Endometrial microvascular endothelial cells (primary cell): ENCODE results near the gene NAA80. TPM values are rescaled to one million over a fixed set of nuclear protein-coding genes. Genes with fewer than 3 reads are reported as not detected.

Source experiments
- in situ Hi-C: cut with HindIII; loops from 2 replicates; pipeline ENCODE4 v1.10.0; 2017; ENCODE audit warnings: low sequenced_read_pairs, low pct_unique_long_range_greater_than_20kb; ENCODE audit errors: inconsistent ontology term
- total RNA-seq: library from RNA; depleted of rRNA; stranded (reverse); fragments of >200 nt; gene quantifications from one replicate; pipeline ENCODE4 v1.2.3, GENCODE V29; 2015; ENCODE audit errors: inconsistent ontology term

NAA80 gene
- total RNA-seq, 1 donor from 2014 or later: 11.2 TPM

DNA sequence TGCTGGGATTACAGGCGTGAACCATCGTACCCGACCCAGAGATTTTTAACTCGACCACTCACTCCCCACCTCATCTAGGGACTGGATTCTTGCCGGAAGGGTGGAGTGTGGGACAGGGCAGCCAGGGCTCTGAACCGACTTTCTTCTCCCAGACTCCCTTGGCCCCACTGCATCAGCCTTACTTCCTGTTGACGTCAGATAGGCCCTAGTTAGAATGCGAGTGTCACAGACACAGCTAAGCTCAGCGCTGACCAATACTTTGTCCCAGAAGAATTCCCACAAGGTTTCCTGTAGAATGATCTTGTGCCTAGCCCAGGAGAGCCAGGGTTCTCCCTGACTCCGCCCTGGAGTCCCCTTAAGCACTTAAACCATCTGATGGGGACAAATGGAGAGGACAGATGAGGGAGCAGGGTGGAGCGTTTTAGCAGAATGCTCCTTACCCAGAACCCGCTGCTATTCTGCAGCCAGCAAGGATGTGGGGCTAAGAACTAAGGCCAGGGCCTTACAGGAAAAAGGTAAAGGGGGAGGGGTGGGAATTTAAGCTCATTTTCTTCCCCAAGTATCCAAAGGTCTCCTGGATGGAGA lies 34.6 kb upstream of the NAA80 start:
- in situ Hi-C loops: loop anchor here (10.0 kb wide), 1 partner anchor 89 kb away; no protein-coding TSS in a partner anchor

DNA sequence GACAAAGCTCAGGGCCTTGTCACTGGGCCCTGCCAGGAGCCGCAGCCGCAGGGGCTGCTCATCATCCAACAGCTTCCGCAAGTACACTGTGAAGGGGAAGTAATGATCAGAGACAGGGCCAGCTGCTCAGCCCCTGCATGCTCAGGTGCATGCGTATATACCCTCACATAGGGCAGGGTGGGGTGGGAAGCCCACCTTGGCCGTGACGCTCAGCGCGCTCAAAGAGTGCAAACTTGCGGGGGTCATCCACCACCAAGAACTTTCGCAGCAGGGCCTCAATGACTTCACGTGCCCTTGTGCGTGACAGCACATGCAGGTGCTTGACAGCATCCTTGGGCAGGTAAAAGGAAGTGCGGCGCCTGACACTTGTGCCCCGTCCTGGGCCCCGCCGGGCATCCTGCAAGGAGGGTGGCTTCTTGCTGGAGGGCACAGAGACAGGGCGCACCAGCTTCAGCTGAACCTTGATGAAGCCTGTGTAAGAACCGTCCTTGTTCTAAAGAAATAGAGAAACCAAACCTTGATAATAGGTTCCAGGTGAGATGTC lies 32.2 kb upstream of the NAA80 start:
- in situ Hi-C loops: loop anchor here (10.0 kb wide), 1 partner anchor 87 kb away; no protein-coding TSS in a partner anchor

DNA sequence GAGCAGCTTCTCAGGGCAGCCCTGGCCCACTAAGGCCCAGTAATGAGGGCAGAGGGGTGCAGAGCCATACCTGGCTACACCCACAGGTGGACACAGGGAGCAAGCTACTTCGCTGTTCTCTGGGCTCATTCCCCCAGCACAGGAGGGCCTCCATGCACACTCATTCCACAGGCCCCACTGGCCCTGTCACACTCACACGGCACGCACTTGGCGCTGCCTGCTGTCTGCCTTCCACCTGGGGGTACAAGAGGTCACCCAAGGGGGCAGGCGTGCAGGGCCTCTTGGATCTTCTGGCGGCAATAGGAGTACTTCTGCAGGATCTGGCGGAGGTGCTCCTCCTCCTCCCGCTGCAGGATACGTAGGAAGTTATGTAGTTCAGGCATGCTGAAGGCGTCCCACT lies 31.1 kb upstream of the NAA80 start:
- in situ Hi-C loops: loop anchor here (10.0 kb wide), 1 partner anchor 86 kb away; no protein-coding TSS in a partner anchor

DNA sequence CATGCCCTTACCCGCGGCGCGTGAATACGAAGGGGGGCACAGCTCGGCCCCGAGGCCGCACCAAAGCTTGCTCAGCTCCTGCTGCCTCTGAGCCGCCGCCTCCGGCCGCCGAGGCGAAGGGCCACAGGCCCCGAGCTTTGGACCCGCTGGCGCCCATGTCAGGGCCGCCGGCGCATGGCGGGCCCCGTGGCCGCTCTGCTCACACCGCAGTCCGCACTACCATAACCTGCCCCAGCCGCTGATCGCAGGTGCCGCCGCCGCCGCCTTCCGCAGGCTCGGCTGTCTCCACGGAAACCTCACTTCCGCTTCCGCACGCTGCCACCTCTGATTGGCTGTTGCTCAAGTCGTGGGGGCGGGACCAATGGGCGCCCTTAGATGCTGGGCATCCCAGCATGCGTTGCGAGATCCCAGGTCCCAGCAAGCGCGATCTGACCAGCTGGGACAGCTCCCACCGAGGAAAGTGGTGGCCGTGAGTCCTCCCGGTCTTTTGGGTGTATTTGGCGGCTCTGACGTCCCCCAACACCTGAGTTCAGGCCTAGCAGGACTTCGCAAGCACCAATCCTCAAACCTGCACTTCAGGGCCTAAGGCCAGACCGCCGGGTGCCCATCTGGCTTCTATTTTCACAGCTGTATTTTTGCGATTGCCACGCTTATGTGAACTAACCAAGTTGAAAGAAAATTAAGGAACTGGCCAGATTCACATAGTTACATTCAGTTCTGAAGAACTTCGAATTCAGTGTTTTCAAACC lies 28.9 kb upstream of the NAA80 start, which contains the start of gene TUSC2:
TSS of gene TUSC2 (minus strand) at position 281 of the 749 bp plus-strand sequence. CDS start at position 157, 124 bp downstream.
- in situ Hi-C loops: no loop called here

DNA sequence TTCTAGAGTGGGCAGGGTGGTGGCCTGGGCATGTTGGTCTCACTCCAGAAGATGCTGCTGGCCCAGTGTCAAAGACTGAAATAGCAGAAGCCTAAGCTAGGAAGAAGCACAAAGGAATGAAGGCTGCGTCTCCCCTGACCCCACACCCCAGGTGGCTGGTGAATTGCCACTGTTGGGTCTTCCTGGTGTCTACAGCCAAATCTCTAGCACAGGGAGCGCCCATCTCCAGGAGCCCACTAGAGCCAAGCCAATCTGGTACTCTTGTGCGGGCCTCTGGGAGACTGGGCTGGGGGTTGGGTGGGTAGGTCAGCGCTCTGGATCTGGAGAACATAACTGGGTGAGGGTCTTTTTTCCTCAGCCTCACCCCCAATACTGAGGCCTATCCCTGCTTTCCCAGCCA lies 27.9 kb upstream of the NAA80 start:
- in situ Hi-C loops: no loop called here

DNA sequence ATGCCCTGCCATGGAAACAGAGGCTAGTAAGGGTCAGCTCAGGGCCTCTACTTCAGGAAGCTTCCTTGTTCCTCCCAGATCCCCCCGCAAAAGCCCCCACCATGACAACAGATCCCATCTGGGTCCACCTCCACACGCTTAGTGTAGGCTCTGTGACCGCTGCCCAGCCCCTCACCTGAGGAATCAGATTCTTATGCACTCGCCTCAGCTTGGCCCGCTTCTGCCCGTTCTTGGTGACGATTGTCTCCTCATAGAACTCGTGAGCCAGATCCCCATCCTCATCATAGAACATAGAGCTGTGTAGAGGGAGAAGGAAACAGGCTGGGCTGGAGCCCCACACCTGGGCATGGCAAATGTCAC lies 27.0 kb upstream of the NAA80 start:
- in situ Hi-C loops: no loop called here

DNA sequence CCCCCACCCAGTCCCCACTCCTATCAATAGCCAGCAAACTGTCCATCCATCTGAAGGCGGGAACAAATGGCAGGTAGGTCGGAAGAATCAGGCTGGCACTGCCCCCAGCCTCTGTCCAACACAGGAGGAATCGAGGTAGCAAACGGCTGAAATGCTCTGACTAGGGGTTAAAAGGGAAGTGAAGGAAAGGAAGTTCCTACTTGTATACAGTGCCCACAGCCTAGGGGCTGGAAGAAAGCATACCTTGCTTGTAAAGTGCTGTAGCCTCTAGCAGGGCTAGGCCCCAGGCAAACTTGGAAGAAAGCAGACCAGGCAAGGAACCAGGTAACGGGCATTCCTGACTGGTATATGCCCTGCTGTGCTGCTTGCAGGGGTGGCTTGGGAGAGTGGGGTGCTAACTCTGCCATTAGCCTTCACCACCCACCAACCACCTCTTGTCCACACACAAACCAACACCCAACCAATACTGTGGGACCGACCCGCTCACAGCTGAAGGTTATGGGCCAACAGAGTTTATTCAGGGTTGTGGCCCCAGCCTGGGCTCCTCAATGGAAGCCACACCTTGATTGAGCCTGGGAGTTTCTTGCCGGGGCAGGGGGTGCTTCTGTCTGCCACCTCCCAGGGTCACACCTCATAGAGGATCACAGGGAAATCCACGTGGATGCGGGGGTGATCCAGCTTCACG lies 26.4 kb upstream of the NAA80 start:
- in situ Hi-C loops: no loop called here

DNA sequence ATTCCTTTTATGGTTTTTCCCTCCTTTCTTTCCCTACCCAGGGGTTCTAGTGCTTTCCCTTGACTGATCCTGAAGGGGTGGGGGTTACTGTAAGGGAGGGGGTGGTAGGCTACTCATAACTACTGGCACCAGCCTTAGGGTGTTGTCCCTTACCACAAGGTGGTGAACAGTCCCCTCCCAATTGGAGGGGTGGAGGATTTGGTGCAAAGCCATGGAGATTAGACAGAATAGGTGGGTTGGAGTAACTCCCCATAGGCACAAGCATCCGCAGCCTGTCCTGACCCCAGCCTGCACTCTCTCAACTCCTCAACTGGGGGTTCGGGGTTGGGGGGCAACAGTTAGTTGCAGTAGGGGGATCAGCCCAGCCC lies 25.9 kb upstream of the NAA80 start:
- in situ Hi-C loops: no loop called here

DNA sequence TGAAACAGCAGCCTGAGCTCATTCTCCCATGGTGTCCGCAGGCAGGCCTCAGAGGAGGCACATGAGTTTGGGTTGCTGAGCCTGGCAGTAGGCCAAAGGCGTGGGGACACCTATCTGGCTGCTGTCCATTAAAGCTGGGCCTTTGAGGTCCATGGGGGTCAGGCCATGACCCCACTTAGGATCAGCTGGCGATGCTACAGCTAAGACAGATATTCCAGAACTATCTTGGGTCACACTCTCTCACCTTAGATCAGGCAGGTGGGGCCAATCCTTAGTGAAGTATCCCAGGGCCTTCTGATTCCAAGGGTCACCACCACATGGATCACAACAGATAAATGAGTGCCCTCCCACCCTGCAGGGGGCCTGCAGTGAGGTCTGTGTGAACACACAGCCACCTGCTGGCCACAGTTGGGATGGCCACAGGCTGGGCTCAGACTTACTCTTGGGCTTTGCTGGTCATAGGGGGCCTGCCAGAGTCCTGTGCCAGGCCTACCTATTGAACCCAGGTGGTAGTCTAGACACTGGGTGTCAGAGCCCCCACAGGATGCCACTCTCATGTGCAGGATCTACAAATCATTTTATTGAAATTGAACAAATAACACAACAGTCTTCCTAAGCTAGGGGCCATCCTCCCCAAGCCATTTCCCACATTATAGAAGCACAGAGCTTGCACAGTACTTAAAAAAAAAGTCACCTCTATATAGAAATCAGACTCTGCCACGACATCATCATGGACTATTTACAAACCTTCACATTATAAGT lies 25.3 kb upstream of the NAA80 start:
- in situ Hi-C loops: no loop called here

DNA sequence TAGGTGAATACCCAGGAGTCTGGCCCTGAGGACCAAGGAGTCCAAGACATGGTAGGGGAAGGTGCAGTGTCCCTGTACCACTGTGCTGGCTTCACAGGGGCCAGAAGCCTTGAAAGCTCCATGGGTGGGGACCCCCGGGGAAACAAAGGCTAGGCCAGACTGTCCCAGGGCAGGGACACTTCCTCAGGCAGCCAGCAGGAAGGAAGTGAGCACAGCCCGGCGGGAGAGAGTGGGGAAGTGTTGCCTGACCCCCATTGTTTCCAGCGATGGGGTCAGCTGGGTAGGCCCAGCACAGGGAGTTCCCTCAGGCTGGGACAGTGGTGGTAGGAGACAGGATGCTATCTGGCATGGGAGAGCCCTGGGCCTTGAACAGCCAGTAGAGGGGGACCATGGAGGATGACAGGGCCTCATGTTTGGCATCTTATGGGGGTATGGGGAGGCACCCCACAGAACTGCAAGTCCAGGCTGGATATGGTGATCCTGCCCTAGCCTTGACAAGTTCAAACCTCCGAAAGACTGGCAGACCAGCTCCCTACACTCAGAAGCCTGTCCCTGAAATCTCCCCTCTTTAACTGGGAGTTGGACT lies 24.5 kb upstream of the NAA80 start:
- in situ Hi-C loops: no loop called here

DNA sequence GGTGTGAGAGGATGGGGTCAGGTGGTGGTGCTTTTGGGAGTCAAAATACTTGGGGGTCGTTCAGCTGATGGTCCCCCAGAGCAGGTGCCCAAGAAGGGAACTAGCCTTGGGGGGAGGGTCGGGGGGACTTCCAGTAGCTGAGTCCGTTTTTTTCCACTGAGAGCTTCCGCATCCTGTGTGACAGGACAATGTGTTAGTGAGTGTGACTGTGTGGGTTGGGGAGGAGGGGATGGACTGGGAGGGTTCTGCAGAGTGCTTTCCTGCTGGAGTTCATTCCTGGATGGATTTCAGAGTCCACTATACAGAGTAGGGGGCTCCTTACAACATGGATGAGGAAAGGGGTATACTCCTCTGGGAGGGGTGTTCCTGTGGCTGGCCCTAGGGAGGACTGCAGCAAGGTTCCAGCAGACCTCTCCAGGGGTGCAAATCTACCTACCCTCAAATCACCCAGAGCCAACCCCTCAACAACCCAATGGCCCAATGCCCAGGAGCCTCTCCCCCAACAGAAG lies 23.9 kb upstream of the NAA80 start:
- in situ Hi-C loops: no loop called here

DNA sequence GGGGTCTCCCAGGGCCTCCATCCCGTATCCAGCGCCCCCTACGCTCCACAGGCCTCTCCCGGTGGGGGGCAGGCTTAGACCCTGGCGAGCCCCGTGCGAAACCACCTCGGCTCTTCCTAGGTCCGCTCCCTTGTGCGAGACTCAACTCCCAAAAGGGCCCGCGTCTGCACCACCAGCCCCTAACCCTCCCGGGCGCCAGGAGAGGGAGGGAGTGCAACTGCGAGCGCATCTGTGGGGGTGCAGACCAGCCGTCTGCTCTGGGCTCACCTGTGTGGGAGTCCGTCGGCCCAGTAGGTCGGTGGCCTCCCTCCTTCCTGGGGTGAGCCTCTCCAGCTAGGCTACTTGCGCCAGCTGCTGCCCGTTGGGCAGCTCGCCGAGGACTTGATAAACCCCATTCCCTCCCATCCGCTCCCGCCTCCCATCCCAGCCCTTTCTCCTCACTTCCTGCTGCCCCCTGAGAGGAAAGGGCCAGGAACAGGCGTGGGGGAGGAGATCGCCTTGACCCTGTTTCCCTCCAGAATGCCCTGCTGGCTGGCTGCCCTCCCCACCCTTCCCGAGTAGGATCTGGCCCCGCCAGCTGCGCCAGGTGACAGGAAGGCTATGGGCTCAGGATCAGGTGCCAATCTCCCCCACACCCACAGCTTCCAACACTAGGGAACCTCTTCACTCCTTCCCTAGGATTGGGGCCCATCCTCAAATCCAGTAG lies 23.3 kb upstream of the NAA80 start, which contains the start of gene HYAL2:
TSS of gene HYAL2 (minus strand) at position 360 of the 706 bp plus-strand sequence. CDS start 2,256 bp downstream, outside the sequence.
- in situ Hi-C loops: no loop called here

DNA sequence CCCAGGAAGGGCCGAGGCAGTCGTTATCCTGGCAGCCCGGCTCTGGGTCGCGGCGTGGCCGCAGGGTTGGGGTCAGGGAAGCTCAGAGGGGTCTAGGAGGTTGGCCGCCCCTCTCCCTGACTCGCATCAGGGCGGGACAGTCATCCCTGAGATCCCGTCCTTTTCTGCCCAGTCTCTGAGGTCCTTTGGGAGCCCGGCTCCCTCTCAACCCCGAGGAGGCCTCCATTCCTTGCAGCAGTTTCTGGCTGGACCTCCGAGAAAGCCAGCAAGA lies 22.8 kb upstream of the NAA80 start:
- in situ Hi-C loops: no loop called here

DNA sequence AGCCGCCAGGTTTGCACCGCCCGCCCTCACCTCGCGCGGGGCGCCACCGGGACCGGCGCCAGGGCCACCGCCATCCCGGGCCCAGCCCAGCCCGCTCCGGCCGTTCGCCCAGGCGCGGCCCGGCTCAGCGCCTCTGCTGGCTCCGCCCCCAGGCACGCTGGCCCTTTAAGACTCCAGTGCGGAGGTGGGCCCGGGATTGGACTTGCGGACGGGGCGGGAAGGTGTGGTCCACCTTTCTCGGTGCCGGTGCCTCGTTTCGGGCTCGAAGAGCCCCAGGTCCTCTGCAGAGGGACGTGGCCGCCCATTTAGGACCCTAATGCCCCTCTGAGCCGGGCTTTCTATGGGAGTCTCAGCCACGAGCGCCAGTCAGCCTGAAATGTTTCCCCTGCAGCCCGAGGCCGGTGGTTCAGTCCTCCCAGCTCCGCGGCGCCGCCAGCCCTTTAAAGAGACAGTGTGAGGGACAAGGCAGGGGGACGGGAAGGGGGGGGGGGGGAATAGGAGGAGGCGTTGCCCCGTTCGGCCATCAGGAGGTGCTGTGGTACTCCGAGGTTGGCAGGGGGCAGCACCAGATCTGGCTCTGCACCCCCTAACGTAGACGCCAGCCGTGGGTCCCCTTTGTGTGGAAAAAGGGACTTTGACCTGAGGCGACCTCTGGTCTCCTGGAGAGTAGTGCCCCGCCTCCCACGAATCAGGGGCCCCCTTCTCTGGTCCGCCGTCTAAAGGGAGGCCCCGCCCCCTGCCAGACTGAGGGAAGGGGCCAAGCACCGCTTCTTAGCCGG lies 22.3 kb upstream of the NAA80 start:
- in situ Hi-C loops: no loop called here

DNA sequence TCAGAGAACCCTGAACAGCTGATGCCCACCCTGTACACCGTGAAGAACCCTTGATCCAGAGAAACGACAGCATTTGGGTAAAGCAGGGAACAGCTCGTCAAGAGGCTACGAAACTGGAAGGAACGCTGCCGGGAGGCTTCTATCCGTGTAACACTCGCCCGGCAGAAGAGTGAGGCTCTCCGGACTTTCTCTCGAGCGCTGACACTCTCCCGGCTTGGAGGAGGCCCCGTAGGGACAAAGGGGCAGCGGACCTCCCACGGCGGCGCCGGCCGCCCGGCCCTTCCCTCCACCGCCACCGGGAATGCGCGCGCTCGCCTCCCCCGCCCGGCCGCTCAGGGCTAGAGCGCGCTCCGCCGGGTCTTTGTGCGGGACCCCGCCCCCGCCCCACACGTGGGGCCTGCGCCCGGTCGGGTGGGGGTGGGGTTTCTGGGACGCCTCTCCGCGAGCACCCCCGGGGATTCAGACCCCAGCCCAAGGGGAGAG lies 21.7 kb upstream of the NAA80 start:
- in situ Hi-C loops: no loop called here

DNA sequence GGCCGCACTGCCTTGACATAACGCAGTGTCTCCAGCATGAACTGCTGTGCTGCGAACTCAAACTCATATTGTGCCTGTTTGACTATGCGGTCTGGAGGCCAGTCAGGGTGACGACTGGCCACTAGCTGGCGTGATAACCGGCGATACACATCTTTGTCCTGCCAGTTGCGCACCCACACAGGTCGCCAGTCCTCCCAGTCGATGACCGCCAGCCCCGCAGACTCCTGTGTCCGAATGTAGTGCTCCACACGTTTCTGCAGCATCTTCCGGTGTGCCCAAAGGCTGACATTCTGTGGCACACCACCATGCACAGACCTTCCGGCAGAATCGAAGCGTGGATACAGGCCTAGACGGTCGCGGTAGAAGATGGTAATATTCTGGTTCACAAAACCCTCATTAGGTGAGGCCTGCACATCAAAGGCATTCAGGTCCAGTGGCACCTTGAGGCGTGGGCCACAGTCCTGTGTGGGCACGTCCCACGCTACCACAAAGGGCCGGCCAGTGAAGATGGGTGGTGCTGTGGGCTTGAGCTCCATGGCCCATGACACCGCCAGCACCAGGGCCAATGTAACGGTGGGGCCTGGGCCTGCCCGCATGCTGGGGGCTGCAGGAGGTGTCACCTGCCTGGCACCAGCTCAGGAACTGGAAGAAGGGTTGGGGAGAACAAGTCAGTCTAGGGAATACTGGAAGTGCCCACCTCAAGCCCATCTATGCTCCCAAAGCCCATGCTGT lies 20.9 kb upstream of the NAA80 start:
- in situ Hi-C loops: no loop called here
